Neuronal stem cell (in vitro differentiated cells): ENCODE data around the gene AGAP1.

ENCODE experiments used
- DNase-seq: peaks from one replicate; pipeline ENCODE4 v3.0.0-alpha.2; 2013; ENCODE audit warnings: low spot score
- H2AFZ ChIP-seq: one replicate; pipeline ENCODE4 v1.6.1; 2013; ENCODE audit warnings: mild to moderate bottlenecking, low read length, inconsistent platforms
- H2AK5ac ChIP-seq: 2 replicates; pipeline ENCODE4 v1.6.1; 2013; ENCODE audit warnings: low read depth, mild to moderate bottlenecking, inconsistent platforms, low read length, moderate library complexity, mixed read lengths
- H2BK120ac ChIP-seq: 2 replicates; pipeline ENCODE4 v1.6.1; 2013; ENCODE audit warnings: low read depth, mild to moderate bottlenecking, inconsistent platforms, low read length, moderate library complexity, mixed read lengths
- H2BK12ac ChIP-seq: one replicate; pipeline ENCODE4 v1.6.1; 2013; ENCODE audit warnings: low read length, inconsistent platforms
- H2BK15ac ChIP-seq: 2 replicates; pipeline ENCODE4 v1.6.1; 2013; ENCODE audit warnings: mild to moderate bottlenecking, low read length, inconsistent platforms, mixed read lengths
- H2BK5ac ChIP-seq: one replicate; pipeline ENCODE4 v1.6.1; 2013; ENCODE audit warnings: inconsistent platforms, mild to moderate bottlenecking, low read length, moderate library complexity
- H3K14ac ChIP-seq: one replicate; pipeline ENCODE4 v1.6.1; 2013; ENCODE audit warnings: low read length, inconsistent platforms
- H3K18ac ChIP-seq: 2 replicates; pipeline ENCODE4 v1.6.1; 2013; ENCODE audit warnings: low read length, inconsistent platforms
- H3K23ac ChIP-seq: 2 replicates; pipeline ENCODE4 v1.6.1; 2013; ENCODE audit warnings: low read depth, mild to moderate bottlenecking, mixed read lengths, low read length, inconsistent platforms; ENCODE audit not compliant: poor library complexity
- H3K27ac ChIP-seq: replicated peaks from 3 replicates; pipeline ENCODE4 v1.5.1; 2013; ENCODE audit warnings: low read length, inconsistent platforms
- H3K27me3 ChIP-seq, 3 experiments: 2 replicates each; pipeline ENCODE4 v1.6.1; 2013; ENCODE audit warnings: low read length in 3 of 3, mild to moderate bottlenecking in 2 of 3, inconsistent platforms in 1 of 3, low read depth in 1 of 3, mixed read lengths in 1 of 3, moderate library complexity in 1 of 3; ENCODE audit not compliant: control insufficient read depth in 3 of 3, insufficient read depth in 3 of 3
- H3K36me3 ChIP-seq, 2 donors: replicated peaks in 1 of 2; 2 replicates each; pipeline ENCODE4 v1.6.1; 2013; ENCODE audit warnings: low read length in 2 of 2; ENCODE audit not compliant: control insufficient read depth in 2 of 2, insufficient read depth in 2 of 2
- H3K4ac ChIP-seq: 2 replicates; pipeline ENCODE4 v1.6.1; 2013; ENCODE audit warnings: inconsistent platforms, mild to moderate bottlenecking, low read length, moderate library complexity
- H3K4me1 ChIP-seq, 2 donors: 1 replicate in 1 of 2; 2 replicates in 1 of 2; pipeline ENCODE4 v1.6.1; 2013; ENCODE audit warnings: low read length in 2 of 2, low read depth in 1 of 2; ENCODE audit not compliant: control insufficient read depth in 2 of 2, insufficient read depth in 1 of 2
- H3K4me2 ChIP-seq: one replicate; pipeline ENCODE4 v1.6.1; 2013; ENCODE audit warnings: mild to moderate bottlenecking, low read length, inconsistent platforms; ENCODE audit not compliant: insufficient read depth, poor library complexity, severe bottlenecking
- H3K4me3 ChIP-seq, 2 donors: 2 replicates each; pipeline ENCODE4 v1.5.1; 2013; ENCODE audit warnings: low read length in 2 of 2, mild to moderate bottlenecking in 2 of 2, inconsistent platforms in 1 of 2, moderate library complexity in 1 of 2
- H3K79me1 ChIP-seq: one replicate; pipeline ENCODE4 v1.6.1; 2013; ENCODE audit warnings: low read depth, mild to moderate bottlenecking, inconsistent platforms, low read length, moderate library complexity
- H3K9ac ChIP-seq: one replicate; pipeline ENCODE4 v1.6.1; 2013; ENCODE audit warnings: mild to moderate bottlenecking, low read depth, low read length, inconsistent platforms; ENCODE audit not compliant: poor library complexity
- H3K9me3 ChIP-seq, 2 donors: replicated peaks in 1 of 2; 2 replicates each; pipeline versions ENCODE3 to v1.6.1; 2013; ENCODE audit warnings: low read length in 2 of 2, mild to moderate bottlenecking in 2 of 2, inconsistent platforms in 1 of 2, low read depth in 1 of 2, mixed read lengths in 1 of 2, moderate library complexity in 1 of 2; ENCODE audit not compliant: control insufficient read depth in 2 of 2, insufficient read depth in 1 of 2
- H4K8ac ChIP-seq: one replicate; pipeline ENCODE4 v1.6.1; 2013; ENCODE audit warnings: low read depth, mild to moderate bottlenecking, inconsistent platforms, low read length, moderate library complexity
- H4K91ac ChIP-seq: one replicate; pipeline ENCODE4 v1.6.1; 2013; ENCODE audit warnings: low read length, low read depth, mild to moderate bottlenecking, inconsistent platforms; ENCODE audit not compliant: poor library complexity
- WGBS, 2 donors: extraction: QIAGEN DNeasy Blood & Tissue Kit; methylation state at CpG; one replicate each; pipeline ENCODE4 v1.1.7; 2013; ENCODE audit warnings: missing lambda C conversion rate in 2 of 2, mixed read lengths in 1 of 2; ENCODE audit not compliant: insufficient read length in 2 of 2, insufficient replicate concordance in 1 of 2; ENCODE audit errors: extremely low coverage in 2 of 2; 5-methylcytosine and 5-hydroxymethylcytosine counted together

The AGAP1 gene

GRCh38 chr2:236117861-236118269 is 624.0 kb downstream of the AGAP1 start:
- no peak overlapping the region for H2BK5ac ChIP-seq

DNA sequence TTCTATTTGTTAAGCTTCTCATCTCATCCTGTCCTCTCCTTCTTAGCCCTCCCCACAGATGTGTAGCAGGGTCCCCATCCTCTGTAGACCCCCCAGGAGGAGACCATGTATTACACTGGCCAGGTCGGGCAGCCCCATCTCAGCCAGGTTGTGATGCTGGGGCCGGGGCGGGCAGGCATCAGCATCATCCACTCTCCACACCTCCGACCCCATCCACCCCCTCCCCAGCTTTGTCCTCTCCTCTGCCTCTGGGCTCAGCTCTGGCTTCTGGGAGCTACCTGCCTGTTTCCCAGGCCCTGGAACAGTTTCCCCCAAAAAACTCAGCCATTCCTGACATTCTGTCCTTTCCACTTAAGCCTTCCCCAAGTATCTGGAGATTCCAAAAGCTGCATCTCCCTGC is 625.2 kb downstream of the AGAP1 start:
- Histone ChIP-seq H4K91ac (no peak overlapping the region), H2BK12ac (no peak overlapping the region), H3K4me3 (no peak overlapping the region), H3K23ac (no peak overlapping the region), H3K79me1 (no peaks in the 10 kb centered on the region), H2AFZ (no peak overlapping the region), H3K36me3 (peaks cover 0 to 21% of the 10 kb centered on the region in 2 donors), H2BK5ac (no peak overlapping the region), H3K27me3 (peaks cover 0 to 7% (median 0%) of the 10 kb centered on the region in 3 experiments), H2BK15ac (no peak overlapping the region), H3K4ac (no peak overlapping the region), H3K27ac (no peak overlapping the region), H3K14ac (no peak overlapping the region), H3K9ac (no peak overlapping the region), H3K18ac (no peak overlapping the region), H2AK5ac (no peak overlapping the region), H3K9me3 (no peaks in the 10 kb centered on the region), H4K8ac (no peak overlapping the region), H3K4me1 (peaks cover 0 to 17% of the 10 kb centered on the region in 2 donors), H2BK120ac (no peak overlapping the region), H3K4me2 (no peak overlapping the region)
- no CpG with 5 or more reads among the region's 4 CpGs for WGBS, 2 donors
- no peak for DNase-seq

More at GRCh38 chr2:236117861-236118269, 624.0 kb downstream of the AGAP1 start:
- Histone ChIP-seq H3K27ac (no peak overlapping the region), H3K27me3 (peaks cover 0 to 7% (median 0%) of the 10 kb centered on the region in 3 experiments), H3K14ac (no peak overlapping the region), H2BK15ac (no peak overlapping the region), H3K9ac (no peak overlapping the region), H3K79me1 (no peaks in the 10 kb centered on the region), H3K9me3 (no peaks in the 10 kb centered on the region), H4K8ac (no peak overlapping the region), H3K36me3 (peaks cover 0 to 10% of the 10 kb centered on the region in 2 donors), H3K4me2 (no peak overlapping the region), H3K4ac (no peak overlapping the region), H4K91ac (no peak overlapping the region), H2BK12ac (no peak overlapping the region), H2BK120ac (no peak overlapping the region), H2AFZ (no peak overlapping the region), H3K18ac (no peak overlapping the region), H3K4me1 (peaks cover 0 to 17% of the 10 kb centered on the region in 2 donors), H2AK5ac (no peak overlapping the region), H3K23ac (no peak overlapping the region), H3K4me3 (no peak overlapping the region)
- DNase-seq = no peak
- no CpG with 5 or more reads among the region's 10 CpGs for WGBS, 2 donors

GRCh38 chr2:236119476-236119875 is 625.6 kb downstream of the AGAP1 start:
- Histone ChIP-seq H2BK5ac (no peak overlapping the region), H3K27ac (no peak overlapping the region), H3K4me2 (no peak overlapping the region), H3K9me3 (no peaks in the 10 kb centered on the region), H4K91ac (no peak overlapping the region), H3K14ac (no peak overlapping the region), H3K4ac (no peak overlapping the region), H2AK5ac (no peak overlapping the region), H3K18ac (no peak overlapping the region), H3K4me1 (peaks cover 0 to 17% of the 10 kb centered on the region in 2 donors), H3K9ac (peak overlapping the region; percentile 72), H4K8ac (no peak overlapping the region), H3K4me3 (peak overlapping the region in 1 of 2 donors; percentile 18), H2BK12ac (no peak overlapping the region), H3K23ac (no peak overlapping the region), H2BK120ac (no peak overlapping the region), H3K36me3 (peaks cover 0 to 25% of the 10 kb centered on the region in 2 donors), H3K79me1 (no peaks in the 10 kb centered on the region), H2BK15ac (no peak overlapping the region), H2AFZ (no peak overlapping the region), H3K27me3 (peaks cover 0 to 7% (median 0%) of the 10 kb centered on the region in 3 experiments)
- WGBS, 2 donors = no CpG with 5 or more reads among the region's 13 CpGs
- DNase-seq = no peak

GRCh38 chr2:236120141-236120601 is 626.3 kb downstream of the AGAP1 start:
- no CpG with 5 or more reads among the region's 29 CpGs for WGBS, 2 donors
- Histone ChIP-seq H3K36me3 (peaks cover 0 to 32% of the 10 kb centered on the region in 2 donors), H3K9me3 (no peaks in the 10 kb centered on the region), H3K14ac (no peak overlapping the region), H4K8ac (no peak overlapping the region), H3K18ac (peak overlapping the region; percentile 56), H2BK12ac (no peak overlapping the region), H4K91ac (no peak overlapping the region), H2BK120ac (no peak overlapping the region), H3K79me1 (no peaks in the 10 kb centered on the region), H3K27ac (no peak overlapping the region), H3K9ac (no peak overlapping the region), H3K4me2 (no peak overlapping the region), H3K4ac (no peak overlapping the region), H3K4me3 (no peak overlapping the region), H3K23ac (no peak overlapping the region), H3K27me3 (peaks cover 0 to 7% (median 0%) of the 10 kb centered on the region in 3 experiments), H3K4me1 (peaks cover 0 to 17% of the 10 kb centered on the region in 2 donors), H2AFZ (no peak overlapping the region), H2BK15ac (no peak overlapping the region), H2AK5ac (no peak overlapping the region), H2BK5ac (no peak overlapping the region)
- DNase-seq = no peak
